HG03457 (cell line): ENCODE measurements around the gene LDHB.
"Not testable (repeated sequence)": the region's sequence is repeated elsewhere in the genome, so short reads cannot be mapped to it uniquely, and the experiment has no call there.

ENCODE experiments used
- ATAC-seq: cut with Tn5 transposase; IDR thresholded peaks from one replicate; pipeline ENCODE4 v1.9.1; 2021; ENCODE audit warnings: moderate number of reproducible peaks; ENCODE audit not compliant: unreplicated experiment

LDHB gene

DNA sequence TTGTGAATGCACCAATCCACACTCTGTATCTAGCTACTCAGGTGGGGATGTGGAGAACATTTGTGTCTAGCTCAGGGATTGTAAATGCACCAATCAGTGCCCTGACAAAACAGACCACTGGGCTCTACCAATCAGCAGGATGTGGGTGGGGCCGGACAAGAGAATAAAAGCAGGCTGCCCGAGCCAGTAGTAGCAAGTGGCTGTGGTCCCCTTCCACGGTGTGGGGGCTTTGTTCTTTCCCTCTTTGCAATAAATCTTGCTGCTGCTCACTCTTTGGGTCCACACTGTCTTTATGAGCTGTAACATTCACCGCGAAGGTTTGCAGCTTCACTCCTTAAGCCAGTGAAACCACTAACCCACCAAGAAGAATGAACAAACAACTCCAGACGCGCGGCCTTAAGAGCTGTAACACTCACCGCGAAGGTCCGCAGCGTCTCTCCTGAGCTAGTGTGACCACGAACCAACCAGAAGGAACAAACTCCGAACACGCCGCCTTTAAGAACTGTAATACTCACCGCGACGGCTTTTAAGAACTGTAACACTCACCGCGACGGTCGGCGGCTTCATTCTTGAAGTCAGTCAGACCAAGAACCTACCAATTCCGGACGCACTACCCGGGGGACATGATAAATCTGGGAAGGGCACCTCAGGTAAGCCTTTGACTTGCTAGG is 4.6 kb upstream of the LDHB start:
- ATAC-seq: no peak

DNA sequence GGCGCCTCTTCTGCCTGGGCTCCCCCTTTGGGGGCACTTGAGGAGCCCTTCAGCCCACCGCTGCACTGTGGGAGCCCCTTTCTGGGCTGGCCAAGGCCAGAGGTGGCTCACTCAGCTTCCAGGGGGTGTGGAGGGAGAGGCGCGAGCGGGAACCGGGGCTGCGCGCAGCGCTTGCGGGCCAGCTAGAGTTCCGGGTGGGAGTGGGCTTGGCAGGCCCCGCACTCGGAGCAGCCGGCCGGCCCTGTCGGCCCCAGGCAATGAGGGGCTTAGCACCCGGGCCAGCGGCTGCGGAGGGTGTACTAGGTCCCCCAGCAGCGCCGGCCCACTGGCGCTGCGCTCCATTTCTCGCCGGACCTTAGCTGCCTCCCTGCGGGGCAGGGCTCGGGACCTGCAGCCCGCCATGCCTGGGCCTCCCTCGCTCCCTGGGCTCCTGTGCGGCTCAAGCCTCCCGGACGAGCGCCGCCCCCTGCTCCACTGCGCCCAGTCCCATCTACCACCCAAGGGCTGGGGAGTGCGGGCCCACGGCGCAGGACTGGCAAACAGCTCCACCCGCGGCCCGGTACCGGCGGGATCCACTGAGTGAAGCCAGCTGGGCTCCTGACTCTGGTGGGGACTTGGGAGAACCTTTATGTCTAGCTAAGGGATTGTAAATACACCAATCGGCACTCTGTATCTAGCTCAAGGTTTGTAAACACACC is 3.9 kb upstream of the LDHB start:
- ATAC-seq: not testable (repeated sequence)

DNA sequence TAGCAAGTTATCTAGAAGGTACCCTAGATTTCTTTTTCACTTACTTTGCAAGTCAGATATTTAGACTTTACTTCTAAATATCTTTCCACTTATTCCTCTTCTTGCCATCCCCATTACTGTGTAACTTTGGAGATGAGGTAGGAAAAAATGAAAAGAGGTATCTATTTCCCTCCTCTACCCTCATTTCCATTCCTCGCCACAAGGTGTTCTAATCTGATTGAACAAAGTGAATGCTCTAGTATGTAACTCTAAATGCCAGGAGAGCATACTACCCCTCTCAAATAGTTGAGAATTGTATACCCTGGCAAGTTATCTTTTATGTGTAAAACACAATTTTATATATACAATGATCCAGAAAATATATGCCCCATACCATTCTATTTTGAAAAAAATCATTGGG is 1.7 kb upstream of the LDHB start:
- no peak for ATAC-seq

DNA sequence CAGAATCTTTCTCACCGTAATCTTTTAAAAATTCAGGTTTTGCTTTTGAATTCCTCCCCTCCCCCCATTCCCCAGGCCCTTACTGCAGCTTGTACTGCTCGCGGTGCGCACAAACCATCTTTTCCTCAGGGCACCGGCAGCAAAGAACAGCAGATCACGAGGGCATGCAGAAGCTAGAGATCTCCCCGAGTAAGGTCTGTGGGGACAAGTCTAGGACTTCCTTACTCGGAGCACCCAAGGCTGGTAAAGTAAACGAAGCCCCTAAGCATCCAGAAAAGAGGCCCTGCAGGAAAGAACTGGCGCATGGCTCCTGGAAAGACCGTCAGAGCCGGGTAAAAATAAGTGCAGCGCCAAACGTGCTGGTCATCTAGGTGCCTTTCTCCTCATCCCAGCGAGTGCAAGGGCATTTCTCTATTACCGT is 727 bp downstream of the LDHB start:
- no peak for ATAC-seq

DNA sequence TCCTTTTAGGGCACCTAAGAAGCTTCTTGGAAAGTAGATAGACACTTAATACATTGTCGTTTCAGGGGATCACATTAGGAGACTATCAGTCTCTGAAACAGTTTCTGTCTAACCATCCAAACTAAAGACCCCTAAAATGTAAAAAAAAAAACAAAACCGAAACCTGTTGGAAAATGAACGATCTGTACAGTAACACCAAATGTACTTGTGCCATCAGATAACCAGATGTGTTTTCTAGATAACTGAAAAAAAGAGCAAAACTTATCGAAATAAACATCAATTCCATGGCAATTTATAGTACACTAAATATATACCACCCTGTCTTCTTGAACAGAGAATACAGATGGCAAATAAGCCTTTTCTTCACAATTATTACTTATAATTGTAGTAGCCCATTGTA is 2.1 kb downstream of the LDHB start:
- ATAC-seq: no peak

DNA sequence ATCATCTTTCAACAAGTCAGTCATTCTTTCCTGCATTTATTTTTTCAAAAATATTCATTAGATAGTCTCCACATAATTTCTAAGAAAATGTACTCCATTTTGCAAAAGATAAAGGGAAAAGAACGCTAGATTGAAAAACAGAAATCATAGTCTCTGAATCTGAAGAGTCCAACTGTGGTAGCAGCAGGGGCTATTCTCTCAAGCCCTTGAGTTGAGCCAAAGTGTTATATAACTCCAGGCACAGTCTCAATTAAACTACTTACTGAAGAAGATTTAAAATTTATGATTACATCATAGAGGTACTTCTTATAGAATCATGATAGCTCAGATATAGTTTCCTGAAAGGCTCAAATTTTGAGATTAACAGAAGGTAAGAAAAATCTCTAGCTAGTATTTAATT is 5.8 kb downstream of the LDHB start:
- no peak for ATAC-seq

DNA sequence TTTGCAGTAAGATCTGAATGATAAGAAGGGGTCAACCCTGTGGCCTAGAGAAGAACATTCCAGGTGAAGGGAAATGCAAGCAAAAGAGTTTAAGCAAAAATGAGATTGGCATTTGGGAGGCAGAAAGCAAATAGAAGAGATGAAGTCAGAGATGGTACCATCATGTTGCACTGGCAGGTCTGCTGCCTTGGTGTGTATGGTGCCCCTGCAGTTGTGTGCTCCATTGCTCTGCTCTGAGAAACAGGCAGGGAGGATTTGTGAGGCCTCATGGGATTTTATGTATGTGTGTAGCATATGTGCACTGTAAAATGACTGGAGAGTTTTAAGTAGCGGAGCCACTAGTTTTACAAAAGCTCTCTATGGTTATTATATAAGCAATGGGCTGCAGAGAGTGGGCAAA is 6.6 kb downstream of the LDHB start:
- no peak for ATAC-seq

DNA sequence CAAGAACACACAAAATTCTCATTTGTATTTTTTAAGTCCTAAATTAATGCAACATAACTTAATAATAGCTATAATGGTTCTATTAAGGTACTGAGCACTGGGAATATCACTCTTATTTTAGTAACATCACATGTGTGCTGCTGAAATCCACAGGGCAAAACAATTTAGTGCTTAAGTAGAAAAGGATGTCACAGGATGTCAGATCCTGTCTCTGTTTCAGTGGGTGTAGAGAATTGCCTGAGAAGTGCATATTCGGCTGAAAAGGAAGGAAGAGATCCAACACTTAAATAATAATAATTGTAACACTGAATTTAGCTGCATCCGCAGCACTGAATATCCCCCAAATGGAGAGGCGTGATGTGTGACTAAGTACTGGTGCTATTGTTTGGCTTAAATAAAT is 8.6 kb downstream of the LDHB start:
- no peak for ATAC-seq

DNA sequence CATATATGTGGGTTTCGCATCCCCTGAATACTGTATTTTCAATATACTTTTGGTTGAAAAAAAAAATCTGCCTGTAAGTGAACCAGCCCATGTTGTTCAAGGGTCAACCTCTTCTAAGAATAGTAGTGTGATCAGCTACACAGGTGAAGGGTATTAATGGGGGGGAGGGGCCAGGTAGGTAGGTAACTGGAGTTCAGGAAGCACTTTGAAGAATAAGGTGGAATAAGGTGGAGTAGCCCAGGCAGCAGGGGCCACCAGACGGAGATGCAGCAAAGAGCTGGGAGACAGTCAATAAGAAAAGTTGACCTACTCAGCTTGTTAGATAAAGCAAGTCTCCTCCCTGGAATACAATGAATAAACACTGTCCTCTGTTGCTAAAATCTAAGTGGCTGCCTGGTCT is 9.3 kb downstream of the LDHB start:
- ATAC-seq: no peak

DNA sequence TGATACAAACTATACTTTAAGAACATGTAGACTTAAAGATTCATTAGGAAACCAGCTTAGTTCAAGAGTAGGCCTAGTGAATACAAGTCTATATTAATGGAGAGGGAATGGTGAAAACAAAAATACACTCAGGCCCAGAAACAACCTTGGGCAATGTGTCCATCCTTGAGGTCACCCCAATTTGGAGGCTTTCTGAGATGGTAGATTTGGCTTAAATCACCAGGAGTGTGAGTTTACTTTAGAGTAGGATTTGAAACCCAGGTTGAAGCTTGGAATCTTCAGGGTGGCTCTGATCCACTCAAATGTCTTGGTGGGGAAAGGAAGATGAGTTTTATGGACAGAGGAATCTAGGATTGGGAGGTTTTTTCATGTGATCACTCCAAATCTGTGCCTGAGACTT is 10.5 kb downstream of the LDHB start:
- ATAC-seq: no peak

DNA sequence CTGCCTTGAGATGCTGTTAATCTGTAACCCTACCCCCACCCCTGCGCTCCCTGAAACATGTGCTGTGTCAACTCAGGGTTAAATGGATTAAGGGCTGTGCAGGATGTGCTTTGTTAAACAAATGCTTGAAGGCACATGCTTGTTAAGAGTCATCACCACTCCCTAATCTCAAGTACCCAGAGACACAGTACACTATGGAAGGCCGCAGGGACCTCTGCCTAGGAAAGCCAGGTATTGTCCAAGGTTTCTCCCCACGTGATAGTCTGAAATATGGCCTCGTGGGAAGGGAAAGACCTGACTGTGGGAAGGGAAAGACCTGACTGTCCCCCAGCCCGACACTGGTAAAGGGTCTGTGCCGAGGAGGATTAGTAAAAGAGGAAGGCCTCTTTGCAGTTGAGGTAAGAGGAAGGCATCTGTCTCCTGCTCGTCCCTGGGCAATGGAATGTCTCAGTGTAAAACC is 12.6 kb downstream of the LDHB start:
- ATAC-seq: not testable (repeated sequence)

DNA sequence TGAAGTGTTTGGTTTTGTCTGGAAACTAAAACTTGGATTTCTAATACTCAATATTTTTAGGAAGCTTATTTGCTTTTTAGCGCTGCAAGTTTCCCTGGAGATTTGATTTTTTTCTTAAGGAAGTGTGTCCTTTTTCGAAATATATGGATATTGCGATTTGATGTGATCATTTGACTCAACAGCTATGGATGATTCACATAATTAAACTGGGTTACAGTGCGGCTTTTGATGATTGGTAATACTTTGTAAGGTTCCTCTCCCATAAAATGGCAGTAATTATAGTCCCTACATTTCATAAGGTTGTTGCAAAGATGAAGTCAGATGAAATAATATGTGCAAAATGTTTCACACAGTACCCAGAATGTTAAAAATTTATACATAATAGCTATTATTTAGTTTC is 13.1 kb downstream of the LDHB start:
- no peak for ATAC-seq

DNA sequence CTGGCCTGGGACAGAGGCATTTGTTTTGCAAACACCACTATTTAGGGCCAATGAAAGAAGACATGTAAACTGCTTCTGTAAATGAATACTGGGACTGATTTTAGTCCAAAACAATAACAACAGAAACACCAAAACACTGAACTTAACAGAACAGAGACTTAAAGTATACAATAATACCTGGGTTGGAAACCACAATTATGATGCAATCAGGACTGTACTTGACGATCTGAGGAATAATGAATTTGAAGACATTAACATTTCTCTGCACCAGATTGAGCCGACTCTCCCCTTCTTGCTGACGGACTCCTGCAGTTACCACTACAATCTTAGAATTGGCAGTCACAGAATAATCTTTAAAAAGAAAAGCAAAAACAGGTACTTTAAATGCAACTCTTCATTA is 13.9 kb downstream of the LDHB start:
- no peak for ATAC-seq

DNA sequence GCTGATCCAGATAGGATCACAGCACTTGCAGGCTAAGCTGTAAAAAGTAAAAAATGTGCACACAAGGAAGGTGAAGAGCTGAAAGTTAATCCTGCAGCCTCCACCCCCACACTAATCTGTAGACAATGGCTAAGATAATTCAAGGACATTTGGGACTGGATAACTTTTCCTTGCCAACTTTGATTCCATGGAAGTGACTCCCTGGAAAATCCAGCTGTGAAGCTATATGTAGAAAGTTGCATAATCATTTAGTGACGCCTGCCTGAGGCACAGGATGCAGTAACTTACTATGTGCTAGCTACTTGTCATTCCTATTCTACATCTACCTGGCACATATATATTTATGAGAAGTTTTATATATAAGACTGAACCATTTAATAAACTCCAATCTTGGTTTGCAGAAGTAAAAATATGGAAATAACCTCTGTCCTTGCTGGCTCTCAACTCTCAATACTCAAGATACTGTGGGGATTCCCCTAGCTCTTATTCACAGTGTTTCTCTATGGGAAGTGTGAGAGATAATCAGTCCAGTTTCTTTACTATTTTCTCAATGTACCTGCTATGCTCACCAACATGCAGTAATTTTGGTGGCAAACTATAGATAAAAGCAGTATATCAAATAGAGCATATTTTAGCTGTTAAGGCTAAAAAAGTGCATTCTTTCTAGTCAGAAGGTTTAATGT is 14.8 kb downstream of the LDHB start:
- ATAC-seq: no peak

DNA sequence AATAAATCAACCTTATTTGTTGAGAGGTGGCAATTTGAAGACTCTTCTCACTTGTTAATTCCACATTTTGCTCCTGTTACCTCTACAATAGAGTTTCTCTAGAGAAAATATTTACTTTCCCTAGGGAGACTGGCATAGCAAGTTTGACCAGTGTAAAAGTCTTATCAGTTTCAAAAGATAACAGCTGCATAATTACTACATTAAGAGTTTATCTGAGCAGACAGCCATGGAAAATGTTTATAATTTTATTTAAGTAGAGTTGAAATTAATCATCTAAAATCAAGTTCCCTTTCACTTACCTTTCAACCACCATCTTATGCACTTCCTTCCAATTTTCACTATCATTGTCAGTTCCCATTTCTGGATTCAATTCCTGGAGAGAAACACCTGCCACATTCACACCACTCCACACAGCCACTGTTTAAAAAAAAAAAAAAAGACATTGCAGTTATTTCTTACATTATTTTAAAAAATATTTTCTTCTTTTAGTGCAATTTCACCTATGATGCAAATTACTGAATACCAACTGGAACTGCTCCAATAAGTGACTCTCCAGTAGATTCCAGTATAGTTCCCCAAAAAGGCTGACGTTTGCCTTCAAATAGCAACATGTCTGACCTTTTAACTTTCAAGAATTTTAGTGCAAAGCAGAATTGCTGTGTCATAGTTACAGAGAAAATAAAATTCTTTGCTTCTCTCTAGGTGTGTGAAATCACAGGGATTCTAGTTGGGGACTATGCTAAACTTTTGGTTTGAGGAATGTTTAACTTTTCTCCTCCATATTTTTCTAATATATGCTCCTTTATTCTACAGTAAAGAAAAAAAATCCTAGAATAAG is 19.4 kb downstream of the LDHB start:
- ATAC-seq: no peak

DNA sequence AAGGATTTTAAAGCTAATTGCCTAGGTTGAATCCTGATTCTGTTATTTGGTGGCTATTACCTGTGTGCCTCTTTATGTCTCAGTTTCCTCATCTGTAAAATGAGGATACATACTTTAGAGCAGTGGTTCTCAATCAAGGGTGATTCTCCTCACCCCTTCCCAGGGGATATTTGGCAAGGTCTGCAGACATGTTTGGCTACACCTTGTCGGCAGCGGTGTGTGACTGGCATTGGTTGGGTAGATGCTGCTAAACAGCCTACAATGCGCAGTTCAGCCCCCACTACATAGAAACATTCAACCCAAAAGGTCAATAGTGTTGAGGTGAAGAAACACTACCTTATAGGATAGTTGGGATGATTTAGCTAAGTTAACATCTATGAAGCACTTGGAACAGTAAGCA is 23.4 kb downstream of the LDHB start:
- no peak for ATAC-seq

DNA sequence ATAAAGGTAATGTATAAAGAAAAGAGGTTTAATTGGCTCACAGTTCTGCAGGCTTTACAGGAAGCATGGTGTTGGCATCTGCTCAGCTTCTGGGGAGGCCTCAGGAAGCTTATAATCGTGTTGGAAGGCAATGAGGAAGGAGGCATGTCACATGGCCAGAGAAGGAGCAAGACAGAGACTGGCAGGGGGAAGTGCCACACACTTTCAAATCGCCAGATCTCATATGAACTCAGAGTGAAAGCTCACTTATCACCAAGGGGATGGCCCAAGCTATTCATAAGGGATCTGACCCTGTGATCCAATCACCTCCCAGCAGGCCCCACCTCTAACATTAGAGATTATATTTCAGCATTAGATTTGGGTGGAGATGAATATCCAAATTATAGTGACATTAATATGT is 26.3 kb downstream of the LDHB start:
- ATAC-seq: no peak

DNA sequence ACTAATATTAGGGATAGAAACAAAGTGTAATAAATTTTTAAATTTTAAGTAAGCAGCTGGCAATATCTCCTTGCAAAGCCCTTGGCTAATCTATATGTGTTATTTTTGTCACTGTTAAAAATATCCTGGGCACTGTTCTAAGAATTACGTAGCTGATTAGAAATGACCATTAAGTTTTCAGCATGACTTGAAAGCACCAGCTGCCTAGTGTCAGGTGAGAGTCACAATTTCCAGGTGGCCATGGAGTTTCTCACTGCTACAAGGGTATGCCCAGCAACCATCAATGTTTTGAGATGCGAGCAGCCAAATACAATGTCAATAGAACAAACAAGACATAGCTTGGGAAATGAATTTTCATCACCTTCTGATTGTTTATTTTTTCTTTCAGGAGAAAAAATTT is 29.7 kb downstream of the LDHB start:
- ATAC-seq: no peak

DNA sequence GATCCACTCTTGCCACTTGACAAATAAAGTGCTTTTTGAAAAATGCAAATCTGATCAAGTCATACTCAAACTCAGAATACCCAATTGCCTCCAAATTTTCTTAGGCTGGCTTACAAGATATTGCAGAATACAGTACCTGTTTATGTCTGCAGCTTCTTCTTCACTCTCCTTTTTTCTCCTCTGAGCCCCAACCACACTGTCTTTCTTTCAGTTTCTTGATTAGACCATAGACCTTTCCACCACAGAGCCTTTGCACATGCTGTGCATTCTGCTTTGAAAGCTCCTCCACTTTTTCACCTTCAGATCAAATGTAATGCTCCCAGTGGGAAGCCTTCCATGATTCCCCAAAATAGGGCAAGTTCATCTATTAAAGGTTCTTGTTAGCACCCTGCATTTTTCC is 39.1 kb downstream of the LDHB start:
- ATAC-seq: no peak

DNA sequence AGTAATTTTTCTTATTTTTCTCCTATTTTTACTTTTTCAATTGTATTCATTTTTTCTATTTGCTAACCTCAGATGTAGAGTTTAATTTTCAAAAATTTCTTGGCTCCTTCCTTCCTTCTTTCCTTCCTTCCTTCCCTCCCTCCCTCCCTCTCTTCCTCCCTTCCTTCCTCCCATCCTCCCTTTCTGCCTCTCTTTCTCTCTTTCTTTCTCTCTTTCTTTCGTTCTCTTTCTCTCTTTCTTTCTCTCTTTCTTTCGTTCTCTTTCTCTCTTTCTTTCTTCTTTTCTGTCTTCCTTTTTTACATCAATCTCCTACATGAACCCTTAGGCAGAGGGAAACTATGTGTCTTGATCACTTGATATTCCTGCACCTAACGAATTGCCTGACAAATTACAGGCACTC is 40.6 kb downstream of the LDHB start:
- no peak for ATAC-seq

DNA sequence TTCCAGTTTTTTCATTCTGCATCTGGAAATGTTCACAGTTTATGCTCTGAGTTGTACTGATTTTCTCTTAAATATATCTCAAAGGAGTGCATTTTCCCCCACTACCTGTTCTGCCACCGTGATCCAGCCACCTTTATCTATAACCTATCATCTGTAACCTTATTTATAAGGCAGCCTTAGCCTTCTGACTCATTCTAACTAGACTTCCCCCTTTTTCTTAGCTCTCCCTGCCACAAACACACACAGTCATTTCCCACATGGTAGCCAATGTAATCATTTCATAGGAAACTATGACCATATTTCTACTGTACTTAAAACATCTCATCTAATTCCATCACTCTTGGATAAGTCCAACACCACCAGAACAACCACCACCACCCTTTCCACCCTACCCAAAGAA is 42.2 kb downstream of the LDHB start:
- ATAC-seq: no peak
